WTC11 (cell line): ENCODE results near the gene PRKAR1B. TPM values are rescaled to one million over a fixed set of nuclear protein-coding genes. Genes with fewer than 3 reads are reported as not detected.

Source experiments
- ATAC-seq: fragments of 200-7000 bp; cut with Tn5 transposase; 2 replicates; pipeline ENCODE4 v1.10.0; 2021; ENCODE audit warnings: mild to moderate bottlenecking, moderate library complexity
- CTCF ChIA-PET: fragments of 300-600 bp; sonication (Branson Sonifier 250); formaldehyde crosslinking; loops from one replicate; lab custom pipeline; 2021; ENCODE audit warnings: antibody characterized with exemption; lab: Charles Lee
- POLR2A ChIA-PET: fragments of 350-600 bp; sonication (Branson Sonifier 250); formaldehyde crosslinking; loops from one replicate; lab custom pipeline; 2021; ENCODE audit warnings: antibody characterized with exemption; lab: Charles Lee
- DNase-seq: peaks from one replicate; pipeline ENCODE4 v3.0.0; 2021; ENCODE audit warnings: low spot score
- H3K27ac Mint-ChIP-seq: 2 replicates; pipeline ENCODE4 v1.8.0; 2021; ENCODE audit warnings: mixed read lengths
- H3K27me3 Mint-ChIP-seq: 2 replicates; pipeline ENCODE4 v1.8.0; 2021; ENCODE audit warnings: low read depth, mild to moderate bottlenecking, moderate library complexity, mixed read lengths
- H3K36me3 Mint-ChIP-seq: 2 replicates; pipeline ENCODE4 v1.8.0; 2021; ENCODE audit warnings: mixed read lengths
- H3K4me1 Mint-ChIP-seq: 2 replicates; pipeline ENCODE4 v1.8.0; 2022; ENCODE audit warnings: mixed read lengths
- H3K4me3 Mint-ChIP-seq: 2 replicates; pipeline ENCODE4 v1.8.0; 2021; ENCODE audit warnings: mild to moderate bottlenecking, moderate library complexity, mixed read lengths
- H3K9me3 Mint-ChIP-seq: 2 replicates; pipeline ENCODE4 v1.8.0; 2021; ENCODE audit warnings: mixed read lengths
- ETV6 ChIP-seq: sonication (generic); formaldehyde crosslinking; IDR thresholded peaks from 2 replicates; pipeline ENCODE4 v1.8.1; 2022; ENCODE audit warnings: mild to moderate bottlenecking, missing genetic modification reagents
- FOXP1 ChIP-seq: sonication (generic); formaldehyde crosslinking; IDR thresholded peaks from 2 replicates; pipeline ENCODE4 v1.8.0; 2022; ENCODE audit warnings: missing genetic modification reagents, mild to moderate bottlenecking, moderate library complexity, borderline replicate concordance
- JAZF1 ChIP-seq: fragments of 250-450 bp; sonication (Bioruptor Pico); IDR thresholded peaks from 2 replicates; pipeline ENCODE4 v1.9.0; 2021; ENCODE audit warnings: moderate library complexity, mild to moderate bottlenecking, inconsistent platforms
- JUN ChIP-seq: sonication (generic); formaldehyde crosslinking; IDR thresholded peaks from 2 replicates; pipeline ENCODE4 v1.8.0; 2023; ENCODE audit warnings: mild to moderate bottlenecking, missing genetic modification reagents
- NFE2L1 ChIP-seq: sonication (generic); formaldehyde crosslinking; IDR thresholded peaks from 2 replicates; pipeline ENCODE4 v1.8.1; 2023; ENCODE audit warnings: missing genetic modification reagents
- OVOL2 ChIP-seq: fragments of 250-450 bp; sonication (Bioruptor Pico); IDR thresholded peaks from 2 replicates; pipeline ENCODE4 v1.9.0; 2021; ENCODE audit warnings: mild to moderate bottlenecking, borderline replicate concordance
- TP53 ChIP-seq: sonication (generic); formaldehyde crosslinking; IDR thresholded peaks from 2 replicates; pipeline ENCODE4 v1.8.1; 2023; ENCODE audit warnings: mild to moderate bottlenecking, missing genetic modification reagents
- ZNF416 ChIP-seq: fragments of 250-450 bp; sonication (Bioruptor Pico); IDR thresholded peaks from 2 replicates; pipeline ENCODE4 v1.9.0; 2021; ENCODE audit warnings: mild to moderate bottlenecking, inconsistent platforms
- ZNF671 ChIP-seq: fragments of 250-450 bp; sonication (Bioruptor Pico); IDR thresholded peaks from 2 replicates; pipeline ENCODE4 v1.8.0; 2021; ENCODE audit warnings: mild to moderate bottlenecking
- total RNA-seq: library from RNA; stranded (reverse); gene quantifications from 3 replicates; pipeline ENCODE4 v1.2.3, GENCODE V29; 2021
- TF ChIP-seq, protein P1 (sequence below): fragments of 250-450 bp; sonication (Bioruptor Pico); IDR thresholded peaks from 2 replicates; pipeline ENCODE4 v1.9.0; 2021; ENCODE audit warnings: mild to moderate bottlenecking, borderline replicate concordance
- TF ChIP-seq, protein P2 (sequence below): sonication (generic); formaldehyde crosslinking; IDR thresholded peaks from 2 replicates; pipeline ENCODE4 v1.8.1; 2022; ENCODE audit warnings: low read depth, missing genetic modification reagents, borderline replicate concordance
- TF ChIP-seq, protein P3 (sequence below): sonication (generic); formaldehyde crosslinking; IDR thresholded peaks from 2 replicates; pipeline ENCODE4 v1.8.1; 2023; ENCODE audit warnings: mild to moderate bottlenecking, missing genetic modification reagents
- TF ChIP-seq, protein P4 (sequence below): sonication (generic); formaldehyde crosslinking; IDR thresholded peaks from 2 replicates; pipeline ENCODE4 v1.8.1; 2022; ENCODE audit warnings: low read depth, mild to moderate bottlenecking, moderate library complexity, missing genetic modification reagents, borderline replicate concordance
- TF ChIP-seq, protein P5 (sequence below): sonication (generic); formaldehyde crosslinking; IDR thresholded peaks from 2 replicates; pipeline ENCODE4 v1.8.1; 2023; ENCODE audit warnings: mild to moderate bottlenecking, missing genetic modification reagents, moderate library complexity
- TF ChIP-seq, protein P6 (sequence below): sonication (generic); formaldehyde crosslinking; IDR thresholded peaks from 2 replicates; pipeline ENCODE4 v1.8.1; 2023; ENCODE audit warnings: mild to moderate bottlenecking, missing genetic modification reagents, borderline replicate concordance
- TF ChIP-seq, protein P7 (sequence below): sonication (generic); formaldehyde crosslinking; IDR thresholded peaks from 2 replicates; pipeline ENCODE4 v1.8.0; 2022; ENCODE audit warnings: mild to moderate bottlenecking, missing genetic modification reagents

The PRKAR1B gene
- total RNA-seq, 1 experiment from 2014 or later, result 43.6 TPM

DNA sequence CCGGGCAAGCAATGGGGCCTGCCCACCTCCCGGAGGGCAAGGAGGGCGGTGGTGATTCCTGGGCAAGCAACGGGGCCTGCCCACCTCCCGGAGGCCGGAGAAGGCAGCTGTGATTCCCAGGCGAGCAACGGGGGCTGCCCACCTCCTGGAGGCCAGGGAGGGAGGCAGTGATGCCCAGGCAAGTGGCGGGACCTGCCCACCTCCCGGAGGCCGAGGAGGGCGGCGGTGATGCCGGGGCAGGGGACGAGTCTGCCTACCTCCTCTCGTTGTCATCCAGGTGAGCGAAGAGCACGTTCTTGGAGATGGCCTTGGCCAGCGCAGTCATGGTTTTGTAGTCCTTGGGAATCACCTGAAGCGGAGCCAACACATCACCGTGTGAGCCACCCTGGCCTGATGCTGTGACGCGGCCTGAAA is 50.1 kb downstream of the PRKAR1B start (continued):
- TF ChIP-seq ETV6 (CRISPR knock-in tag), result no peak

DNA sequence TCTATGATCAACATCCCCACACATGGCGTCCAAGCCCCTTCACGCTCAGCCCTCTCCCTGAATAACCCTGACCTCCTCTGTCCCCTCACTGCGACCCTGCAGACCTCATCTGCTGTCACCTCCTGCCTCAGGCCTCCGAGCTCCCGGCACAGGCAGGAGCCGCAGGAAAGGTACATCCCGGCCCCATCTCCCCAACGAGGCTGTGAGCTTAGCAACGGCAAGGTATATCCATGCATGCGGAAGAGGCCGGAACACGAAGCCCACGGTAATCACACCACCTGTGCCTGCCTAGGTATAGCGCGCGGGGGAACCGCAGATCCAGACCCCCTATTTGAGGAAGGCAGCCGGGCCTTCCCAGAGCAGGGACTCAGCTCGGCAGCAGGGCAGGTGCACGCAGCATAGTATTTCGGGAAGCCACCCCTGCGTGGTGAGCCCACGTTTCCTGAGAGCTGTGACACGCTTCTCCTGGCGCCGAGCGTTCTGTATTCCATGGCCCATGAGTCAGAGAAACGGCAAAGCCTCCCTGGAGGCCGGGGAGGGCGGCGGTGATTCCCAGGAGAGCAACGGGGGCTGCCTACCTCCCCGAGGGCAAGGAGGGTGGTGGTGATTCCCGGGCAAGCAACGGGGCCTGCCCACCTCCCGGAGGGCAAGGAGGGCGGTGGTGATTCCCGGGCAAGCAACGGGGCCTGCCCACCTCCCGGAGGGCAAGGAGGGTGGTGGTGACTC is 50.7 kb downstream of the PRKAR1B start:
- H3K27ac Mint-ChIP-seq, result no peak overlapping the region
- no peaks in the 10 kb centered on the region for H3K27me3 Mint-ChIP-seq
- no peak for DNase-seq
- no peak for ATAC-seq
- H3K4me1 Mint-ChIP-seq, result no peaks in the 10 kb centered on the region
- CTCF ChIA-PET, result no interaction called here
- TF ChIP-seq, protein P1, sequence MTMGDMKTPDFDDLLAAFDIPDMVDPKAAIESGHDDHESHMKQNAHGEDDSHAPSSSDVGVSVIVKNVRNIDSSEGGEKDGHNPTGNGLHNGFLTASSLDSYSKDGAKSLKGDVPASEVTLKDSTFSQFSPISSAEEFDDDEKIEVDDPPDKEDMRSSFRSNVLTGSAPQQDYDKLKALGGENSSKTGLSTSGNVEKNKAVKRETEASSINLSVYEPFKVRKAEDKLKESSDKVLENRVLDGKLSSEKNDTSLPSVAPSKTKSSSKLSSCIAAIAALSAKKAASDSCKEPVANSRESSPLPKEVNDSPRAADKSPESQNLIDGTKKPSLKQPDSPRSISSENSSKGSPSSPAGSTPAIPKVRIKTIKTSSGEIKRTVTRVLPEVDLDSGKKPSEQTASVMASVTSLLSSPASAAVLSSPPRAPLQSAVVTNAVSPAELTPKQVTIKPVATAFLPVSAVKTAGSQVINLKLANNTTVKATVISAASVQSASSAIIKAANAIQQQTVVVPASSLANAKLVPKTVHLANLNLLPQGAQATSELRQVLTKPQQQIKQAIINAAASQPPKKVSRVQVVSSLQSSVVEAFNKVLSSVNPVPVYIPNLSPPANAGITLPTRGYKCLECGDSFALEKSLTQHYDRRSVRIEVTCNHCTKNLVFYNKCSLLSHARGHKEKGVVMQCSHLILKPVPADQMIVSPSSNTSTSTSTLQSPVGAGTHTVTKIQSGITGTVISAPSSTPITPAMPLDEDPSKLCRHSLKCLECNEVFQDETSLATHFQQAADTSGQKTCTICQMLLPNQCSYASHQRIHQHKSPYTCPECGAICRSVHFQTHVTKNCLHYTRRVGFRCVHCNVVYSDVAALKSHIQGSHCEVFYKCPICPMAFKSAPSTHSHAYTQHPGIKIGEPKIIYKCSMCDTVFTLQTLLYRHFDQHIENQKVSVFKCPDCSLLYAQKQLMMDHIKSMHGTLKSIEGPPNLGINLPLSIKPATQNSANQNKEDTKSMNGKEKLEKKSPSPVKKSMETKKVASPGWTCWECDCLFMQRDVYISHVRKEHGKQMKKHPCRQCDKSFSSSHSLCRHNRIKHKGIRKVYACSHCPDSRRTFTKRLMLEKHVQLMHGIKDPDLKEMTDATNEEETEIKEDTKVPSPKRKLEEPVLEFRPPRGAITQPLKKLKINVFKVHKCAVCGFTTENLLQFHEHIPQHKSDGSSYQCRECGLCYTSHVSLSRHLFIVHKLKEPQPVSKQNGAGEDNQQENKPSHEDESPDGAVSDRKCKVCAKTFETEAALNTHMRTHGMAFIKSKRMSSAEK, result no peak
- TF ChIP-seq OVOL2 (no peak), FOXP1 (CRISPR knock-in tag) (no peak), JAZF1 (no peak), NFE2L1 (CRISPR knock-in tag) (no peak), ZNF416 (CRISPR knock-in tag) (no peak), TP53 (CRISPR knock-in tag) (no peak), JUN (CRISPR knock-in tag) (no peak), ZNF671 (no peak)
- TF ChIP-seq, protein P2, sequence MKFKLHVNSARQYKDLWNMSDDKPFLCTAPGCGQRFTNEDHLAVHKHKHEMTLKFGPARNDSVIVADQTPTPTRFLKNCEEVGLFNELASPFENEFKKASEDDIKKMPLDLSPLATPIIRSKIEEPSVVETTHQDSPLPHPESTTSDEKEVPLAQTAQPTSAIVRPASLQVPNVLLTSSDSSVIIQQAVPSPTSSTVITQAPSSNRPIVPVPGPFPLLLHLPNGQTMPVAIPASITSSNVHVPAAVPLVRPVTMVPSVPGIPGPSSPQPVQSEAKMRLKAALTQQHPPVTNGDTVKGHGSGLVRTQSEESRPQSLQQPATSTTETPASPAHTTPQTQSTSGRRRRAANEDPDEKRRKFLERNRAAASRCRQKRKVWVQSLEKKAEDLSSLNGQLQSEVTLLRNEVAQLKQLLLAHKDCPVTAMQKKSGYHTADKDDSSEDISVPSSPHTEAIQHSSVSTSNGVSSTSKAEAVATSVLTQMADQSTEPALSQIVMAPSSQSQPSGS (CRISPR knock-in tag), result no peak
- TF ChIP-seq, protein P3, sequence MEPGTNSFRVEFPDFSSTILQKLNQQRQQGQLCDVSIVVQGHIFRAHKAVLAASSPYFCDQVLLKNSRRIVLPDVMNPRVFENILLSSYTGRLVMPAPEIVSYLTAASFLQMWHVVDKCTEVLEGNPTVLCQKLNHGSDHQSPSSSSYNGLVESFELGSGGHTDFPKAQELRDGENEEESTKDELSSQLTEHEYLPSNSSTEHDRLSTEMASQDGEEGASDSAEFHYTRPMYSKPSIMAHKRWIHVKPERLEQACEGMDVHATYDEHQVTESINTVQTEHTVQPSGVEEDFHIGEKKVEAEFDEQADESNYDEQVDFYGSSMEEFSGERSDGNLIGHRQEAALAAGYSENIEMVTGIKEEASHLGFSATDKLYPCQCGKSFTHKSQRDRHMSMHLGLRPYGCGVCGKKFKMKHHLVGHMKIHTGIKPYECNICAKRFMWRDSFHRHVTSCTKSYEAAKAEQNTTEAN (CRISPR knock-in tag), result no peak
- TF ChIP-seq, protein P4, sequence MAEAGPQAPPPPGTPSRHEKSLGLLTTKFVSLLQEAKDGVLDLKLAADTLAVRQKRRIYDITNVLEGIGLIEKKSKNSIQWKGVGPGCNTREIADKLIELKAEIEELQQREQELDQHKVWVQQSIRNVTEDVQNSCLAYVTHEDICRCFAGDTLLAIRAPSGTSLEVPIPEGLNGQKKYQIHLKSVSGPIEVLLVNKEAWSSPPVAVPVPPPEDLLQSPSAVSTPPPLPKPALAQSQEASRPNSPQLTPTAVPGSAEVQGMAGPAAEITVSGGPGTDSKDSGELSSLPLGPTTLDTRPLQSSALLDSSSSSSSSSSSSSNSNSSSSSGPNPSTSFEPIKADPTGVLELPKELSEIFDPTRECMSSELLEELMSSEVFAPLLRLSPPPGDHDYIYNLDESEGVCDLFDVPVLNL (CRISPR knock-in tag), result no peak
- TF ChIP-seq, protein P5, sequence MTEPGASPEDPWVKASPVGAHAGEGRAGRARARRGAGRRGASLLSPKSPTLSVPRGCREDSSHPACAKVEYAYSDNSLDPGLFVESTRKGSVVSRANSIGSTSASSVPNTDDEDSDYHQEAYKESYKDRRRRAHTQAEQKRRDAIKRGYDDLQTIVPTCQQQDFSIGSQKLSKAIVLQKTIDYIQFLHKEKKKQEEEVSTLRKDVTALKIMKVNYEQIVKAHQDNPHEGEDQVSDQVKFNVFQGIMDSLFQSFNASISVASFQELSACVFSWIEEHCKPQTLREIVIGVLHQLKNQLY, result no peak
- TF ChIP-seq, protein P6, sequence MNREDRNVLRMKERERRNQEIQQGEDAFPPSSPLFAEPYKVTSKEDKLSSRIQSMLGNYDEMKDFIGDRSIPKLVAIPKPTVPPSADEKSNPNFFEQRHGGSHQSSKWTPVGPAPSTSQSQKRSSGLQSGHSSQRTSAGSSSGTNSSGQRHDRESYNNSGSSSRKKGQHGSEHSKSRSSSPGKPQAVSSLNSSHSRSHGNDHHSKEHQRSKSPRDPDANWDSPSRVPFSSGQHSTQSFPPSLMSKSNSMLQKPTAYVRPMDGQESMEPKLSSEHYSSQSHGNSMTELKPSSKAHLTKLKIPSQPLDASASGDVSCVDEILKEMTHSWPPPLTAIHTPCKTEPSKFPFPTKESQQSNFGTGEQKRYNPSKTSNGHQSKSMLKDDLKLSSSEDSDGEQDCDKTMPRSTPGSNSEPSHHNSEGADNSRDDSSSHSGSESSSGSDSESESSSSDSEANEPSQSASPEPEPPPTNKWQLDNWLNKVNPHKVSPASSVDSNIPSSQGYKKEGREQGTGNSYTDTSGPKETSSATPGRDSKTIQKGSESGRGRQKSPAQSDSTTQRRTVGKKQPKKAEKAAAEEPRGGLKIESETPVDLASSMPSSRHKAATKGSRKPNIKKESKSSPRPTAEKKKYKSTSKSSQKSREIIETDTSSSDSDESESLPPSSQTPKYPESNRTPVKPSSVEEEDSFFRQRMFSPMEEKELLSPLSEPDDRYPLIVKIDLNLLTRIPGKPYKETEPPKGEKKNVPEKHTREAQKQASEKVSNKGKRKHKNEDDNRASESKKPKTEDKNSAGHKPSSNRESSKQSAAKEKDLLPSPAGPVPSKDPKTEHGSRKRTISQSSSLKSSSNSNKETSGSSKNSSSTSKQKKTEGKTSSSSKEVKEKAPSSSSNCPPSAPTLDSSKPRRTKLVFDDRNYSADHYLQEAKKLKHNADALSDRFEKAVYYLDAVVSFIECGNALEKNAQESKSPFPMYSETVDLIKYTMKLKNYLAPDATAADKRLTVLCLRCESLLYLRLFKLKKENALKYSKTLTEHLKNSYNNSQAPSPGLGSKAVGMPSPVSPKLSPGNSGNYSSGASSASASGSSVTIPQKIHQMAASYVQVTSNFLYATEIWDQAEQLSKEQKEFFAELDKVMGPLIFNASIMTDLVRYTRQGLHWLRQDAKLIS (CRISPR knock-in tag), result no peak
- TF ChIP-seq, protein P7, sequence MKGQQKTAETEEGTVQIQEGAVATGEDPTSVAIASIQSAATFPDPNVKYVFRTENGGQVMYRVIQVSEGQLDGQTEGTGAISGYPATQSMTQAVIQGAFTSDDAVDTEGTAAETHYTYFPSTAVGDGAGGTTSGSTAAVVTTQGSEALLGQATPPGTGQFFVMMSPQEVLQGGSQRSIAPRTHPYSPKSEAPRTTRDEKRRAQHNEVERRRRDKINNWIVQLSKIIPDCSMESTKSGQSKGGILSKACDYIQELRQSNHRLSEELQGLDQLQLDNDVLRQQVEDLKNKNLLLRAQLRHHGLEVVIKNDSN (CRISPR knock-in tag), result no peak
- peaks cover 17% of the 10 kb centered on the region for H3K9me3 Mint-ChIP-seq
- POLR2A ChIA-PET, result no interaction called here
- H3K36me3 Mint-ChIP-seq, result peaks cover 58% of the 10 kb centered on the region
- no peak overlapping the region for H3K4me3 Mint-ChIP-seq
